K562 (cell line): ENCODE measurements around the gene CAV1.

Experiments
- ARID1B ChIP-seq: fragments of 450-650 bp; IDR thresholded peaks from 2 replicates; pipeline ENCODE4 v1.6.1; 2016; ENCODE audit warnings: antibody characterized with exemption, mild to moderate bottlenecking, inconsistent platforms
- ASH1L ChIP-seq: fragments of 450-650 bp; IDR thresholded peaks from 2 replicates; pipeline ENCODE4 v1.6.1; 2018; ENCODE audit warnings: borderline replicate concordance, mild to moderate bottlenecking, low read depth; ENCODE audit not compliant: partially characterized antibody
- CHD2 ChIP-seq: IDR thresholded peaks from 2 replicates; pipeline ENCODE4 v1.6.1; 2011; ENCODE audit warnings: low read depth, low read length
- CTCF ChIP-seq, 3 experiments: IDR thresholded peaks in 2 of 3; conservative IDR thresholded peaks in 1 of 3; 2 replicates each; pipeline ENCODE4 v1.5.1; 2011 to 2012; ENCODE audit warnings: low read length in 3 of 3, mild to moderate bottlenecking in 3 of 3, control low read depth in 2 of 3, improper control_type of control experiment in 1 of 3, inconsistent platforms in 1 of 3, low read depth in 1 of 3, mixed read lengths in 1 of 3, moderate library complexity in 1 of 3; ENCODE audit not compliant: insufficient read depth in 2 of 3
- EP300 ChIP-seq: IDR thresholded peaks from 2 replicates; pipeline ENCODE4 v1.6.1; 2012; ENCODE audit warnings: low read length, improper control_type of control experiment
- EZH2 ChIP-seq: IDR thresholded peaks from 2 replicates; pipeline ENCODE4 v1.6.1; 2012; ENCODE audit warnings: low read depth, mild to moderate bottlenecking, inconsistent platforms, low read length, borderline replicate concordance
- FOS ChIP-seq: IDR thresholded peaks from 3 replicates; pipeline ENCODE4 v1.6.1; 2011; ENCODE audit not compliant: insufficient read length; ENCODE audit errors: extremely low read depth
- GABPB1 ChIP-seq: sonication (generic); formaldehyde crosslinking; IDR thresholded peaks from 2 replicates; pipeline ENCODE4 v1.8.0; 2022; ENCODE audit warnings: mild to moderate bottlenecking, missing genetic modification reagents
- USF2 ChIP-seq: sonication (generic); formaldehyde crosslinking; IDR thresholded peaks from 2 replicates; pipeline ENCODE4 v1.5.0; 2020; ENCODE audit warnings: missing genetic modification reagents
- ZNF347 ChIP-seq: fragments of 450-650 bp; formaldehyde crosslinking; IDR thresholded peaks from 2 replicates; pipeline ENCODE4 v1.4.0; 2020; ENCODE audit warnings: low read depth, mild to moderate bottlenecking, moderate library complexity

- no peak for TF ChIP-seq CTCF (IDR thresholded peaks at IDR 0.05 in 2 of 3, conservative IDR thresholded peaks at IDR 0.05 in 1 of 3; ENCODE audit: insufficient read depth in 2 of 3, low read depth in 1 of 3, low read length in 3 of 3)
- no peak for TF ChIP-seq ZNF347 (CRISPR knock-in tag)
- TF ChIP-seq ASH1L, result no peak
- no peak for TF ChIP-seq EZH2
- TF ChIP-seq ARID1B, result peak; percentile 97
- peak; percentile 97 for TF ChIP-seq EP300
- no peak for TF ChIP-seq GABPB1 (CRISPR knock-in tag)
- TF ChIP-seq USF2 (CRISPR knock-in tag), result no peak
- no peak for TF ChIP-seq CHD2
- peak; percentile 60 for TF ChIP-seq FOS
Measured at GRCh38 chr7:116501425-116502167, 23.2 kb upstream of the CAV1 start.
